HG03095 (cell line): ENCODE measurements around the gene GNA14.
"Not testable (repeated sequence)": the region's sequence is repeated elsewhere in the genome, so short reads cannot be mapped to it uniquely, and the experiment has no call there.

Experiments used
- ATAC-seq: cut with Tn5 transposase; IDR thresholded peaks from one replicate; pipeline ENCODE4 v1.9.1; 2021; ENCODE audit warnings: moderate library complexity; ENCODE audit not compliant: unreplicated experiment

GNA14 gene

DNA sequence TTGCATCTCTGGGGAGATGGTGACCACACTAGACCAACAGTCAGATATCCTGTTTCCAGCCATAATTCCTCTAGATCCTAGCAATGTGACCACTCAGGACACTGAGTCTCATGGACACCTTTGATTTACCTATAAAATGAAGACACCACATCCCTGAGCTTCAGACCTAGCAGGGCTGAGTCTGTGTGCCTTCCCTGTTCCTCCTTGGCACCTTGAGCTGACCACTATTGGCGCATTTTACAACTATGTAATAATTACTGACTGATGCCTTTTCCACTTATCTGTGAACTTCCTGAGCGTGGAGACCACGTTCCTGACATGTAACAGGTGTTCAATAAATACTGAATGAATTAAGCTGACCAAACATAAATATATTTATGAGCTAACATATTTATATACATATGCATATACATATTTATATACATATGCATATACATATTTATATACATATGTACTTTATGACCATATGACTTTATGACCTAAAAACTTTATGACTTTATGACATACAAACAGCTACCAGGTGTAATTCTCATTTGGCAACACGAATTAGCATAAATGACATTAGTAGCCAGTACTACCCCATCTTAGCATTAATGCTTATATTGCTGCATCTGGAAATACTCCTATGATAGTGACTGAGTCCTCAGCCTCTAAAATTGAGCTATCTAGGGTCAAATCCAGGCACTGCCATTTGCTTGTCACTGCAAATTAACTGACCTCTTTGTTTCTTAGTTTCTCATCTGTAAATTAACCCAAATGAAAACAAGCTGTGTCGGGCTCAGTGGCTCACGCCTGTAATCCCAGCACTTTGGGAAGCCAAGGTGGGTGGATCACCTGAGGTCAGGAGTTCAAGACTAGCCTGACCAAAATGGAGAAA, 150.6 kb downstream of the GNA14 start:
- no peak for ATAC-seq

DNA sequence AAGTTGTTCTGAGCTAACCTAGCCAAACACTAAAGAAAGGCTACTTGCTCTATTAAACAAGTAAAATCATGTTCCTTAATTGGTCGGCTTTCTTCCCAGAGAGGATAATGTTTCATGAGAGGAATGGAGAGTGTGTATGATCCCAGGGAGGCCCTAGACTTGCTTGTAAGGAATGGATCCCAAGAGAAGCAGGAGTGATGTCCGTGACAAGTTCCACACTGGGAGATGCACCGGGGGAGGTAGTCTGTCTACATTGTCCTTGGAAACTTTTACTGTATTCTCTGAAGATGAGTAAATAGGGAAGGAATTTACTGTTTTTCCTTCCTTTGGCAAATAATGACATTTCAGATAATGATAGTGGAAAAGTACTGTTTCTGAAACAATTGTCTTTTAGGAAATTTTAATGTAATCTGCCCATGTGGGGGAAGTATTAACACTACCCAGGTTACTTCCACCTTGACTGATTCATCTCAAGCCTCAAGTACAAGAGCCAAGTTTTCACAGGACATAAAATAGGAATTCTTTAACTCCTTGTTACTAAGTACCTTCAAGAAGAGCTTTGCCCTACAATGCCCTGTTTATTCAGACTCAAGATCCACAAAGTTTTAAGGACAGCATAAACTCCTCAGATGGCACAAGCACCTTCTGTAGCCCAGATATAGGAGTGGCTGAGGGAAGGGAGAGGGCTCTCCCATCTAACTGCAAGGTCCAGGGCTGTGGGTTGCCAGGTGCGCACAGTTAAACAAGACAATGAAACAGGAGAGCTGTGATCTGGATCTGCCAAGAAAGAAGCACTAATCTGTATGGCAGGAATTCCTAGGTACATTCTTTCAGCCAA, 152.1 kb downstream of the GNA14 start:
- no peak for ATAC-seq

DNA sequence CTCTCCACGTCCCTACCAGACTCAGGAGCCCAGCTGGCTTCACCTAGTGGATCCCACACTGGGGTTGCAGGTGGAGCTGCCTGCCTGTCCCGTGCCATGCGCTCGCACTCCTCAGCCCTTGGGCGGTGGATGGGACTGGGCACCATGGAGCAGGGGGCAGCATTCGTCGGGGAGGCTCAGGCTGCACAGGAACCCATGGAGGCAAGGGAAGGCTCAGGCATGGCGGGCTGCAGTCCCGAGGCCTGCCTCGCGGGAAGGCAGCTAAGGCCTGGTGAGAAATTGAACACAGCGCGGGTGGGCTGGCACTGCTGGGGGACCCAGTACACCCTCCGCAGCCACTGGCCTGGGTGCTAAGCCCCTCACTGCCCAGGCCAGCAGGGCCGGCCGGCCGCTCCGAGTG, 157.8 kb downstream of the GNA14 start:
- not testable (repeated sequence) for ATAC-seq

DNA sequence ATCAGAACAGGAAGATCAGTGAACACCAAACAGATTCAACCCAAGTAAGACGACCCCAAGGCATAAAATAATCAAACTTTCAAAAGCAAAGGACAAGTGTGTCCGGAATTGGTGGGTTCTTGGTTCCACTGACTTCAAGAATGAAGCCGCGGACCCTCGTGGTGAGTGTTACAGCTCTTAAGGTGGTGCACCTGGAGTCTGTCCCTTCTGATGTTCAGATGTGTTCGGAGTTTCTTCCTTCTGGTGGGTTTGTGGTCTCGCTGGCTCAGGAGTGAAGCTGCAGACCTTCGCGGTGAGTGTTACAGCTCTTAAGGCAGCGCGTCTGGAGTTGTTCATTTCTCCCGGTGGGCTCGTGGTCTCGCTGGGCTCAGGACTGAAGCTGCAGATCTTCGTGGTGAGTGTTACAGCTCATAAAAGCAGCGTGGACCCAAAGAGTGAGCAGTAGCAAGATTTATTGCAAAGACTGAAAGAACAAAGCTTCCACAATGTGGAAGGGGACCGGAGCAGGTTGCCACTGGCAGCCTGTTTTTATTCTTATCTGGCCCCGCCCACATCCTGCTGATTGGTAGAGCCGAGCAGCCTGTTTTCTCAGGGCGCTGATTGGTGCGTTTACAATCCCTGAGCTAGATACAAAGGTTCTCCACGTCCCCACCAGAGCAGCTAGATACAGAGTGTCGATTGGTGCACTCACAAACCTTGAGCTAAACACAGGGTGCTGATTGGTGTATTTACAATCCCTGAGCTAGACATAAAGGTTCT, 158.5 kb downstream of the GNA14 start:
- not testable (repeated sequence) for ATAC-seq

DNA sequence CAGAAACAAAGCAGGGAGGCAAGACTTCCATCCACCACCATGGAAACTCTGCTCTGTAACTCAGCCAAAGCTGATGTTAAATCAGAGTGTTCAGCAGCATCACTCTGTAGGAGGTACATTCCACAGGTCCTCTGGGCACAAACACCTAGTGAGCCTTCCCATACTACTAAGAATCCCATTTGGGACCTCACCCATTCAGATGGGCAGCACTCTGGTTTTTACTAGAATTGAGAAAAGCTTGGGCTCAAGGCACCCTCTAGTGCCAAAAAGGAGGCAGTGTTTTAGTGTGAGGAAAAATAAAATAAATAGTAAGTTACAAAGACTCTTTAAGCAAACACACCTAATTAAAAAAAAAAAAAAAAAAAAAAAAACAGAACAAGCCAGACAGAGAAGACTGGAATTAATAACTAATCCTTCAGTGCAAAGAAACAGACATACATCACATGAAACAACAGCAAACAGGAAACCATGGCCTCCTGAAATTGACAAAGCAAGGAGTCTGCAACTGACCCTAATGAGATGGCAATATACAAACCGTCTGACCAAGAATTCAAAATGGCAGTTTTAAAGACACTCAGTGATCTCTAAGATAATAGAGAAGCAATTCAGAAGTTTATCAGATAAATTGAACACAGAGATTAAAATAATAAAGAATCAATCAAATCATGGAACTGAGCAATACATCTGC, 159.5 kb downstream of the GNA14 start:
- ATAC-seq: no peak

DNA sequence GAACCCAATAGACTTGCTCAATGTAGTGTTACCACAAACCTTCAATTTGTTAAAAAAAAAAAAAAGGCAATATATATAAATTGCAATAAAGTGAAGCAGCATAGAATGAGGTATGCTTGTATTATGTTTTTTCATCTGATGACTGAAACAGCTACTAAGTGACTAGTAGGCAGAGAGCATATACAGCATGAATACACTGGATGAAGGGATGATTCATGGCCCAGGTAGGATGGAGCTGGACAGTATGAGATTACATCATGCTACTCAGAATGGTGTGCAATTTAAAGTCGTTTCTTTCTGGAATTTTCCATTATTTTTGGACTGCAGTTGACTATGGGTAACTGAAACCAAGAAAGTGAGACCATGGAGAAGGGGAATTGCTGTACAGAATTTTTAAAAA, 161.2 kb downstream of the GNA14 start:
- ATAC-seq: no peak

DNA sequence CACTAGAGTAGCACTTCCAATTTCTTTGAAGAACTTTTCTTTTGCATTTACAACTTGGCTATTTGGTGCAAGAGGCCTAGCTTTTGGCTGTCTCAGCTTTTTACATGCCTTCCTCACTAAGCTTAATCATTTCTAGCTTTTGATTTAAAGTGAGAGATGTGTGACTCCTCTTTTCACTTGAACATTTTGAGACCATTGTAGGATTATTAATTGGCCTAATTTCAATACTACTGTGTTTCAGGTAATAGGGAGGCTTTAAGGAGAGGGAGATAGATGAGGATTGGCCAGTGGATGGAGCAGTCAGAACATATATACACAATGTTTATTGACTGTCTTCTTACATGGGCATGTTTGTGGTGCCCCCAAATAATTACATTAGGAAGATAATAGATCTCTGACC, 161.7 kb downstream of the GNA14 start:
- ATAC-seq: no peak

DNA sequence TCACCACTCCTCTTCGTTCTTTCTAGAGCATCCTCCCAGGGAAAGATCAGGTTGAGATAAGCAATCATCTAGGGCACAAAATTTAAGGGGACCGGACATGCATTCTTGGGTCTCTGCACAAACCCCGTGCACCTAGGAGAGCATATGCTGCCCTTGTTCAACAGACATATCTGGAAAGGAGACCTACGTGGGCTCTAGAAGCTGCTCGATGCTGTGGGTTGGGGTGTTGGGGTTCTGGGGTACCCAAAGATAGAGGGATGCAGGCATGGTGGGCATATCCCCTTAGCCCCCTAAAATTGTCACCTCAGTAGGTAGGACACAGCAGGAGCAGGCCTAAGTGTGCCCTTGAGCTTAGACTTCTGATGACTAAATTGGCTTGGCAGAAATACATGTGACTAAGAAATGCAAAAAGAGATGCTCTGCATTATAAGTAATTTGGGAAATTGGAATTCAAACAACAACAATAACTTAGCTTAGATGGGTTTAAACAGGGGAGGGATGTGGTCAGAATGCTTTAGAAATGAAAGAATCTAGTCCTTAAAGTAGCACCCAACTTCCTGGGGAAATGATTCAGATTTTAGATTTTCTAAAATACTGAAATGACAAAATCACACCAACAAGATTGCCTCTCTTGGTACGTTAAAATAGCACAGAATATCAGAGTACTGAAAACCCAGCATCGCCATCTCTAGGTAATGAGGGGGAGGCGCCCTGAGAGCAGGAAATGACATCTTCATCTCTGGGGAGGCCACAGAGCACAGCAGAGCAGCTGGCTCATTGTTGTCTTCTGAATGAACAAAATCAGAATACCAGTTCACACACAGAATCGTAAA, 172.3 kb downstream of the GNA14 start:
- peak; percentile 99 for ATAC-seq

DNA sequence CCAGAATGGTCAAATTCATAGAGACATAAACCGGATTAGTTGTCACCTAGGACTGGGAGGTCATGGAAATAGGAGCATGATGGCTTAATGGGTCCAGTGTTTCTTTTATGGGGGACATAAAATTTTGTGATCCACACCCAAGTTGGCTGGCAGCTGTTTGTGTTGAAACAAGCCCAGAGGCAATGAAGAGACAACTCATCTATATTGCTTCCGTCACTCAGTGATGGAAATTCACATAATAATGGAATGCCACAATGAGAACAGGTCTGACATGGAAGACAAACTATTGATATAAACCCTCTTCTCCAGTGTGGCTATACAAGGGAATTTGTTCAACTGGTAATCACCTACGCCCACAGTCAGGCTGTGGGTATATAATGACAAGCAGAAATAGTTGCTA, 173.2 kb downstream of the GNA14 start:
- no peak for ATAC-seq

DNA sequence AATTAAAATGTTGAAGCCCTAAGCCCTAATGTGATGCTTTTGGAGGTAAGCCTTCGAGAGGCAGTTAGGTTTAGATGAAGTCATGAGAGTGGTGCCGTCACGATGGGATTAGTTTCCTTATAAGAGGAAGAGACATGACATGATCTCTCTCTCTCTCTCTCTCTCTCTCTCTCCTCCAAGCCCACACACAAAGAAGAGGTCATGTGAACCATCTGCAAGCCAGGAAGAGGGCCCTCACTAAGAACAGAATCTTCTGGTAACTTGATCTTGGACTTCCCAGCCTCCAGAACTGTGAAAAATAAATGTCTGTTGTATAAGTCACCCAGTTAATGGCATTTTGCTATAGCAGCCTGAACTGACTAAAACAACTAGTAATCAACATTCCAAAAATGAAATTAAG, 175.5 kb downstream of the GNA14 start:
- no peak for ATAC-seq

DNA sequence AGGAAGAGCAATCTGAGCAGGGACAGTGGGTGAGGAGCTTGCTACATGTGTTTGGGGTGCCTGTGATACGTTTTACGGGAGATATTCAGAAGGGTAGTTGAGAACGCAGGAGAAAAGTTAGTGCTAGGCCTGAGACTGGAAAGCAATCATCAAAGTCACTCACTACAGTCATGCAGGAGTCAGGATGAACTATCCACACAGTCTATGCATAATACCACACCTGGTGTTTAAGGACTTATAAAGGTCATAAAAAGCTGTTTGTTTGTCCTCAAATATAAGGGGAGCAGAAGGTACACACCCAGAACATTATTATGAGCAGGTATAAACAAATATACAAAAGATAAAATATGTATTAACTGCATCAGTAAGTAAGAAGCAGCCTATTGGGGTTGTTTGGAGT, 176.6 kb downstream of the GNA14 start:
- no peak for ATAC-seq

DNA sequence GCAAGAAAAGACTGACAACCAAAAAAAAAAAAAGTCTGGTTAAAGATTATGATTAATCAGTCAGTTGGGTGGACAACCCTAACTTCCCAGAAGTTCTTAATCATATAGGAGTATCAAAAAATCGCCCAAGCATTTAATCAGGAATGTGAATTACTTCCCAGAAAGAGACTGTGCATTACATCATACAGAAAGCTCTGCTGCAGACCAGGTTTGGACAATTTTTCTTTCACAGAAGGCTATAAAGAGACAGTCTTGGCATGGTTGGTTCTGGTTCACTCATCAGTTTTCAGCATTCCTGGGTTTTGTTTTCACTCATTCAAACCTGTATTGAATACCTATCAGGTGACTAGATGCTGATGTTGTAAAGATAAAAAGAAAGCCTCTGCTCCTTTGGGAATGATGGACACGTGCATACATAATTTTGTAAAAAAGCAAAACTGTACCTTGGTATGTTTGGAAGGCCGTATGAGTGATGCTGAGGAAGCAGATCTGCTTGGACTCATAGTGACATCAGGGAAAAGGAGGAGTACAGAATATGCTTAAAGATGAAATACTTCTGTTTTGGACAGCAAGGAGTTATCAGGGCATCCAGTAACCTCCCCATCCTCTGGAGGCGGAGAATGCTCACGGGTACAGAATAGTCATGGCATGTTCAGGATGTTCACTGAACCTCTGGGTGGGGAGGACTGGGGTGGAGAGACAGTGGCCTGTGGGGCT, 178.4 kb downstream of the GNA14 start:
- ATAC-seq: no peak

DNA sequence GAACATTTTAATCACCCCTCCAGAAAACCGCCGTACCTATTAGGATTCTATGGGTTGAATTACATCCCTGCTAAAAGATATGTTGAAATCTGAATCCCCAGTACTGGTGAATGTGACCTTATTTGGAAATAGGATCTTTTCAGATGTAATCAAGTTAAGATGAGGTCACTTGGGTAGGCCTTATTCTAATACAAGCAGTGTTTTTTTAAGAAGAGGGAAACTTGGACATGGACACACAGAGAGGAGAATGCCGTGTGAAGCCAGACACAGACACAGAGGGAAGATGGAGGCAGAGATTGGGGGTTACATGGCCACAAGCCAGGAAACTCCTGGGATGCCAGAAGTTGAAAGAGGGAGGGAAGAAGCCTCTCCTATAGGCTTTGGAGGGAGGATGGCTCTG, 183.5 kb downstream of the GNA14 start:
- ATAC-seq: no peak

DNA sequence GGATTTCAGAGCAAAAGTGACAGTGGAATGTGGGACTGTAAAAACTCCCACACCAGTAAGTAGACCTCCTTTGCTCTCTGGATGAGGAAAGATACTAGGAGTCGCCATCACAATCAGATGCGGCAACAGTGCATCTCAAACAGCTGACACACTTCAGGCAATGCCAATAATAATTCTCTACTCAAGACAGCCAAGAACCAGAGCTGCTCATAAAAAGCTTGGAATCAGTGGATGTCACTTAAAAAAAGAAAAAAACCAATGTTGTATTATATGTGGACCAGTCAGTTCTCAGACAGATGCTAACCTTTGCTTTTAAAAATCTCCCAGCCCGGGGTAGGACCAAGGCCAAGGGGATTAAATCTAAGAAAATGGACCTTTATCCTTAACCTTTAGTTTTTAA, 185.0 kb downstream of the GNA14 start:
- no peak for ATAC-seq

DNA sequence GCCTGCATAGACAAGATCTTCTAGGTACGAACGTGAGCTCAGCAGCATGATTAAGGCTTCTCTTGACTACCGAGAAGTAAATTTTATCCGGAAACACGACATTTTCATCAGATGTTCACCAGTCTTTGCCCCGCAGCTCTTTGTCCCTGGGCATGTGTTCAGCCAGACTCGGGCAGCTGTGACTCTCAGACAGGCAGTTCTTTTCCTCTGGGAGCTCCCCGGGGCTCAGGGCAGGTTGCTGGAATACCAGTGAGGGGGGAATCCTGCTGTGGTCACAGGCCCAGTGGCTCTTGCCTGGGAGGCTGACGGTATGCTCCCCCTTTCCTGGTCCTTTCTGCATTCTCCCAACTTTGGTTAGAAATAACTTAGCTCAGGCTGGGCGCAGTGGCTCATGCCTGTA, 186.1 kb downstream of the GNA14 start:
- no peak for ATAC-seq

DNA sequence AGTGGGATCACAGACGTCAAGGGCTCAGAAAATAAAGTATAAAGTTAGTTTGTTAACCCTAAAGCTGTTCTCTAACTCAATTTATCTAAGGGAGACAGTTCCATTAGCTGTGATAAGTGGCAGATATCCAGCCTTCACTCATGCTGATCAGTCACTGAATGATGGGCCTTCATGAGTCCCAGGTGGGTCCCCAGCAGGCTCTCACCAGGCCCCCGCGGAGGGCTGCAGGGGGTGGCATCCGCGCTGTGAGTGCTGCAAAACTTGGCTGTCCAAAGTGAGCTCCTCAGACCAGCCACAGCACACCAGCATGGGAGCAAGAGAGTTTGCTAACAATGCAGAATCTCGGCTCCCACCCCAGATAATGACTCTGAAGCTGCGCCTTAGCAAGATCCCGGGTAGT, 187.2 kb downstream of the GNA14 start:
- ATAC-seq: no peak

DNA sequence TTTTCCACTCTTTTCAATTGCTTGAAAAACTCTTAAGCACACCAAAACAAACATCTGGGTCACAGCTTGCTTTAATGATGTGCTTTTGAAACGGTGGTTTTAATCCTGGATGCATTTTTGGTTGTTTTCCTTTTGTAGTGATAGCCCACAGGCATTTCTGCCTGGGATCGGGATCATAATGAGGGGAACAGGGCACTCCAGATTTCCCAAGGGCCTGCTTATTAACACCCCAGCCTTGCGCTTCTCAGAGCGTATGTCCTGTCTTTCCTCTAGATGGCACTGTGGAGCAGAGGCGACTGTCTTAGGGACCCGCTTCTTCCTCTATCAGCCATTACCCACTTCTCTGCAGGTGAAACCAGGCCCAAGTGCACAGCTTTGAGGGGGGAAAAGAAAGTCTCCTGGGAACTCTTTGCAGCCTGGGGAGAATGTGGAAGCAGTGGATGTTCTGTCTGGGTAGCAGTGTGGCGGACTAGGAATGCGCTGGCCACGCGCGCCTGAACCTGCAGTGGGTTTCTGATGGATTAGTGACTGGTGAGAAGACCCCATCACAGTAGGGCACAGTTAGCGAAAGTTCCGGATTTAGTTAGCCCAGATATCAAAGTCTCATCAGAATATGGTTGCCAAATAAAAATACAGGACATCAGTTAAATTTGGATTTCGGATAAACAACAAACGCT, 190.1 kb downstream of the GNA14 start:
- peak; percentile 63 for ATAC-seq

DNA sequence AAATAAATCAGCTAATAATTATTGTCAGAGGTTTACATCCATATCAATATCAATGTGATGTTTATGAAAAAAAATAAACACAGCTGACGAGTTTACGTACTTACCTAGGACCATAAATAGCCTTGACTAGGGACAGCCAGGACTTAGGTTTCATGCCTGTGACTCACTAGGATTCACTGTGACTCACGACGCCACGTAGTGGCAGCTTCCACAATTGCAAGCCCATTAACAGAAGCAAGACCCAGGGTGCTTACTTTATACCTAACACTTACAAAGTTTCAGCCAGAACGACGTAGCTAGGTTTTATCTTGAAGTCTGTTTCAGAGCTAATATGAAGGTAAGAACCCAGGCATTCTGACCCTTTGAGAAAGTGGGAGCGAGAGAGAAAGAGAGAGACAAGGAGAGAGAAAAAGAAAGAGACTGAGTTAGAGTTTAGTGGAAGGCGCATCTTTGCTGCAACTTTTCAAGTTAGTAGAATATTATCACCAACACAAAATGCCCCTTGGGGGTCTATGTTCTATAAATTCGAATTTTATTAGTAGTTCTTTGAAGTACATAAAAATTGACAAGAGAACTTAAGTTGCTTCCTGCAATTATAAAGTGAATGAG, 191.2 kb downstream of the GNA14 start:
- peak; percentile 77 for ATAC-seq
